Pancreas (tissue), 10 donors: Measurements from ENCODE around the gene CHP2. TPM values are rescaled to one million over a fixed set of nuclear protein-coding genes. Genes with fewer than 3 reads are reported as not detected.
A peak's percentile ranks its signal among the peaks of the same experiment; 100 is the strongest.

Experiments used
- ATAC-seq, 4 donors: fragments of 200-7000 bp; cut with Tn5 transposase; one replicate each; pipeline versions ENCODE4 v1.8.0 to v1.9.1; 2020; ENCODE audit warnings: mild to moderate bottlenecking in 4 of 4, moderate library complexity in 4 of 4
- DNase-seq, 6 donors: peaks; one replicate each; pipeline ENCODE4 v3.0.0-alpha.2; 2020
- FAIRE-seq: peaks from 2 replicates; lab custom pipeline; 2012; peaks lifted over from hg19 to GRCh38; lab: Jason Lieb, UNC
- H3K27ac ChIP-seq, 4 donors: fragments of 200-600 bp; sonication (generic); 1 replicate in 3 of 4; 2 replicates in 1 of 4; pipeline versions ENCODE4 v1.5.0 to v1.8.0; 2020
- H3K27me3 ChIP-seq, 4 donors: fragments of 200-600 bp; one replicate each; pipeline ENCODE4 v1.8.0; 2021
- H3K36me3 ChIP-seq, 3 donors: fragments of 200-600 bp; sonication (generic) in 1 of 3; one replicate each; pipeline versions ENCODE4 v1.5.0 to v1.8.0; 2020 to 2021
- H3K4me1 ChIP-seq, 3 donors: fragments of 200-600 bp; one replicate each; pipeline ENCODE4 v1.8.0; 2021
- H3K4me3 ChIP-seq, 4 donors: fragments of 200-600 bp; sonication (generic) in 2 of 4; one replicate each; pipeline versions ENCODE4 v1.5.0 to v1.8.0; 2020 to 2021
- H3K9me3 ChIP-seq, 4 donors: fragments of 200-600 bp; one replicate each; pipeline ENCODE4 v1.8.0; 2021
- WGBS, 2 donors: extraction: QIAGEN DNeasy Blood & Tissue Kit; methylation state at CpG; one replicate each; pipeline ENCODE4 v1.1.7; 2013; 5-methylcytosine and 5-hydroxymethylcytosine counted together
- intact Hi-C, 3 donors: fragments of 100-400 bp; cut with DNase I; formaldehyde crosslinking; loops; one replicate each; pipeline versions ENCODE4 v1.11.1 to v1.14.2; 2022
- polyA plus RNA-seq, 2 donors: library from polyadenylated mRNA; stranded (reverse); fragments of 200-250 nt; gene quantifications; one replicate each; pipeline ENCODE4 v1.2.3, GENCODE V29; 2013
- total RNA-seq, 6 donors: library from RNA; stranded (reverse); fragmentation: NEBNext Ultra II Directional in 4 of 6; extraction: Animal tissue kit (Norgen Biotek cat#: 25700) in 4 of 6; gene quantifications; one replicate each; pipeline versions ENCODE4 v1.2.1 to v1.2.4, GENCODE V29; 2021 to 2023
- TF ChIP-seq, protein P1 (sequence below), 4 donors: fragments of 200-600 bp; sonication (generic) in 3 of 4; IDR thresholded peaks; one replicate each; pipeline versions ENCODE4 v1.5.0 to v1.8.0; 2021; ENCODE audit warnings: antibody characterized with exemption in 4 of 4
- donor health status: healthy with polysubstance abuse.
- donor health status: DM: no; HTN: no; CAD: no; lungs with moderate emphysema.
- donor health status: DM: no; HTN: no; CAD: no.
- donor health status: control.
- donor health status: control.
- donor health status: Bipolar disorder and iron deficiency.
- donor health status: DM: yes; HTN: yes; CAD: no.
- donor health status: DM: no; HTN: no; CAD: no.
- donor health status: DM: no; HTN: no; CAD: no.
- donor health status: DM: yes; HTN: yes; CAD: no.

CHP2 gene
- total and polyA plus RNA-seq, 8 donors: not detected

DNA sequence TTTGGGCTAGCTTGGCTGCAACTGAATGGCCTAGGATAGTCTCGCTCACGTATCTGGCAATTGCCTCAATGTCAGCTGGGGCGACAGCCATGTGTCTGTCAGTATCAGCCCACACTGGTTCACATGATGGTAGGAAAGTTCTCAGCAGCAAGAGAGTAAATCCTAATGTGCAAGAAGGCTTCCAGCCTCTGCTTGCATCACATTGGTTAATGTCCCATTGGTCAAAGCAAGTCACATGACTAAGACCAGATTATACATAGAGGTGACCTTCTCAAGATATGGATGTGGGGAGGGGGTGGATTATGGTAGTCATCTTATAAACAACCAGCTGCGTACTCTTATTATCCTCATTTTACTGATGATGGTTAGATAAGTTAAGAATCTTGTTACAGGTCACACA, 31.0 kb downstream of the CHP2 start:
- ATAC-seq: no peak
- Histone ChIP-seq H3K27ac (no peak overlapping the region), H3K27me3 (no peaks in the 10 kb centered on the region), H3K36me3 (no peaks in the 10 kb centered on the region), H3K9me3 (no peaks in the 10 kb centered on the region), H3K4me1 (no peaks in the 10 kb centered on the region), H3K4me3 (no peak overlapping the region)
- no peak for DNase-seq
- FAIRE-seq: no peak
- intact Hi-C loops: no loop called here
- TF ChIP-seq, protein P1, sequence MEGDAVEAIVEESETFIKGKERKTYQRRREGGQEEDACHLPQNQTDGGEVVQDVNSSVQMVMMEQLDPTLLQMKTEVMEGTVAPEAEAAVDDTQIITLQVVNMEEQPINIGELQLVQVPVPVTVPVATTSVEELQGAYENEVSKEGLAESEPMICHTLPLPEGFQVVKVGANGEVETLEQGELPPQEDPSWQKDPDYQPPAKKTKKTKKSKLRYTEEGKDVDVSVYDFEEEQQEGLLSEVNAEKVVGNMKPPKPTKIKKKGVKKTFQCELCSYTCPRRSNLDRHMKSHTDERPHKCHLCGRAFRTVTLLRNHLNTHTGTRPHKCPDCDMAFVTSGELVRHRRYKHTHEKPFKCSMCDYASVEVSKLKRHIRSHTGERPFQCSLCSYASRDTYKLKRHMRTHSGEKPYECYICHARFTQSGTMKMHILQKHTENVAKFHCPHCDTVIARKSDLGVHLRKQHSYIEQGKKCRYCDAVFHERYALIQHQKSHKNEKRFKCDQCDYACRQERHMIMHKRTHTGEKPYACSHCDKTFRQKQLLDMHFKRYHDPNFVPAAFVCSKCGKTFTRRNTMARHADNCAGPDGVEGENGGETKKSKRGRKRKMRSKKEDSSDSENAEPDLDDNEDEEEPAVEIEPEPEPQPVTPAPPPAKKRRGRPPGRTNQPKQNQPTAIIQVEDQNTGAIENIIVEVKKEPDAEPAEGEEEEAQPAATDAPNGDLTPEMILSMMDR (IDR thresholded peaks at IDR 0.05): no peak
- WGBS, 2 donors: 79 to 87% methylated on average over 4 of the region's 4 CpGs

DNA sequence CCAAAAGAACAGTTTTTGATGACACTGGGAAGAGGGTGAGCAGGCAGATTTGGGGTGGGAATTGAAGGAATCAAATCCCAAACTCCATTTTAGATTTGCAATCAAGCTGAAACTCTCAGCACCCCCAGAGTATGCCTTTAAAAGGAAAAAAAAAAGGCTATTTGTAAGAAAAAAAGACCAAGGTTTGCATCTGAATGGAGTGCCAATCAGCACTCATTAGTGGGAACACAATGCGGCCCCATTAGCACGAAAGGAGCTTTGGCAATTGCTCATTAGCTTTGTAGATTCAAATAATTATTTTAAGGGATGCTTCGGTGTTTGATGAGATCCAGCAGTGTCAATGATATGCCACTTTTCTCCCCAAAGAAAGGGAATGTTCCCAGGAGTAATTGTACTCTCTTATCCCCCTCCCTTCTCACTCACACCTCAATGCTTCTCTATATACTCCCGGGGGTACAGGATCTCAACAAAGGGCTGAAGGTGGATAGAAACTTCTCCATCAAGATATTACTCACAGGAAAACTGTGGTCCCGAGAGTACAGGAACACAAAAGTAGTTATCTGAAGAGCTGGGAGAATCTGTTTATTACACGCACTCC, 32.2 kb downstream of the CHP2 start:
- no peak overlapping the region for H3K4me3 ChIP-seq
- H3K4me1 ChIP-seq: no peaks in the 10 kb centered on the region
- no peaks in the 10 kb centered on the region for H3K36me3 ChIP-seq
- TF ChIP-seq, protein P1 (IDR thresholded peaks at IDR 0.05): no peak
- H3K27me3 ChIP-seq: no peaks in the 10 kb centered on the region
- H3K9me3 ChIP-seq: no peaks in the 10 kb centered on the region
- no peak overlapping the region for H3K27ac ChIP-seq
- no peak for ATAC-seq
- no peak for DNase-seq
- no peak for FAIRE-seq
- WGBS, 2 donors: 23 to 25% methylated on average over 6 of the region's 6 CpGs
- intact Hi-C loops: no loop called here

DNA sequence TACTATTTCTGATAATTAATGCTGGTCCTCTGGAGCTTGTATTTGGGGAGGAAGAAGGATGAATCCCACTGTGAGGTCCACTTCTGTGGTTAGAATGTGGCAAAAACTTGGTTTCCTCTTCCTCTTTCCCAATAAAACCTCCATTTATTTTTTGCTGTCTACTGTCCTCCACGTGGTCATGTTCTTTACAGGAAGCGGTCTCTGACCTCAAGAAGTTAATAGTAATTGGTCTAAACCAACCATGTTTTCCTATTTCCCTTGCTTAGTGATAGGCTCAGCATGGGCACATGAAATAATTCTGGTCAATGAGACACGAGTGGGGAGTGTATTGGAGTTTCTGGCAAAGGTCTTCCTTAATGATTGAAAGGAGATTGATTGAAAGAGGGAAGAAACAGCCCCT, 33.9 kb downstream of the CHP2 start:
- Histone ChIP-seq H3K4me3 (no peak overlapping the region), H3K4me1 (no peaks in the 10 kb centered on the region), H3K9me3 (no peaks in the 10 kb centered on the region), H3K27me3 (no peaks in the 10 kb centered on the region), H3K27ac (no peak overlapping the region), H3K36me3 (no peaks in the 10 kb centered on the region)
- DNase-seq: no peak
- peak in 2 of 4 donors; percentile 23 to 36 for ATAC-seq
- TF ChIP-seq, protein P1 (IDR thresholded peaks at IDR 0.05): no peak
- WGBS, 2 donors: 43 to 44% methylated on average over 3 of the region's 3 CpGs
- intact Hi-C loops: no loop called here
- no peak for FAIRE-seq

DNA sequence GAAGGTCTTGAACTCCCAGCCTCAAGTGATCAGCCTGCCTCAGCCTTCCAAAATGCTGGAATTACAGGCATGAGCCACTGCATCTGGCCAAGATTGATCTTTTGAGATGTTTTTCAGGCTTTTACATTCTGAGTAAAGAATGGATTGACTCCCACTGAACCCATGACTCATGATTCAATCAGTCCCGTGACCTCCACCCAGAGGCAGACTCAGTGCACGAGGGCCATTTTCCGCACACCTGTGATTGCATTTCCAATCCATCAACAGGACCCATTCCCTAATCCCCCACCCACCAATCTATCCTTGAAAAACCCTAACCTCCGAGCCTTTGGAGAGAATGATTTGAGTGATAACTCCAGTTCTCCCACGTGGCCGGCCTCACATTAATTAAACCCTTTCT, 40.6 kb downstream of the CHP2 start:
- H3K27me3 ChIP-seq: no peaks in the 10 kb centered on the region
- FAIRE-seq (no peak), DNase-seq (no peak), ATAC-seq (no peak)
- TF ChIP-seq, protein P1 (IDR thresholded peaks at IDR 0.05): no peak
- 65 to 69% methylated on average over 6 of the region's 6 CpGs for WGBS, 2 donors
- intact Hi-C loops: no loop called here
- H3K4me3 ChIP-seq: no peak overlapping the region
- H3K36me3 ChIP-seq: no peaks in the 10 kb centered on the region
- no peak overlapping the region for H3K27ac ChIP-seq
- H3K9me3 ChIP-seq: no peaks in the 10 kb centered on the region
- no peaks in the 10 kb centered on the region for H3K4me1 ChIP-seq

DNA sequence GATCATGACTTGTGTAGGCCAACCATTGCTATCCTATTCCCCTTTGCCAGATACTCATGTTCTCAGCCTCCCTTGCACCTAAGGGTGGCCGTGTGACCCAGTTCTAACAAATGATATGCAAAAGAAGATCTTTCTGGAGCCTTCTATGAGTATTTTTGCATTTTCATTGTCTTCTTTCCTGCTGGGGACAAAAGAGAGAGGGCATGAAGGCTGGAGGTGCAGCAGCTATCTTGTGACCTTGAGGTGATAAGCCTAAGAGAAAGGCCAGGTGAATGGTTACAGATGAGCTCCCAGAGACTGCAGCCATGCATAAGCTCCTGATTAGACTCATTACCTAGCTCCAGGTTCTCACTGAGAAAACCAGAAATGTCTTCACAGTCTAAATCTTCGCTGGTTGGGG, 42.1 kb downstream of the CHP2 start:
- TF ChIP-seq, protein P1 (IDR thresholded peaks at IDR 0.05): no peak
- Histone ChIP-seq H3K36me3 (no peaks in the 10 kb centered on the region), H3K4me3 (no peak overlapping the region), H3K9me3 (no peaks in the 10 kb centered on the region), H3K27ac (no peak overlapping the region), H3K4me1 (no peaks in the 10 kb centered on the region), H3K27me3 (no peaks in the 10 kb centered on the region)
- FAIRE-seq (no peak), ATAC-seq (no peak), DNase-seq (no peak)
- intact Hi-C loops: no loop called here
- WGBS, 2 donors: 48 to 69% methylated on average over 2 of the region's 2 CpGs
